ENCODE results near the gene TMEM130. TPM values are rescaled to one million over a fixed set of nuclear protein-coding genes. Genes with fewer than 3 reads are reported as not detected.
"Not testable (repeated sequence)": the region's sequence is repeated elsewhere in the genome, so short reads cannot be mapped to it uniquely, and the experiment has no call there.

Gene TMEM130
- total RNA-seq, 1 donor from 2014 or later = 0.61 TPM

DNA sequence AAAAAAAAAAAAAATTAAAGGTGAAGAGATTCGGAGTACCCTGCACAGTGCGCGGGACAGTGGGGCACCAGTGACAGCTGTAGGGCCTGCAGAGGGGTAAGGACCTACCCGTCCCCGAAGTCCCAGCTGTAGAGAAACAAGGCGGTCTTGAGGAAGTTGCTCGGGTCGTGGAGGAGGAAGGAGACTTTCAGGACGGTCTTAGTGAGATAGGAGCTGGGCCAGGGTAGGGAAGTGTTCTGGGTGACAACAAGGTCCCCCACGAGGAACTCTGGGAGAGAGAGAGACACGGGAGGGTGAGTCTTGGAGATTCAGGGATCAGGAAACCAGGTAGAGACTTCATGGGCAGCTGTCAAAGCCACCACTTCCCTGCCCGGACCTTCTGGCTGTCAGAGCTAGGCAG, 9.7 kb downstream of the TMEM130 start:
- Mint-ChIP-seq H3K27ac (ENCODE audit: unreplicated experiment) (peak overlapping the region; percentile 12), H3K9me3 (no peaks in the 10 kb centered on the region), H3K4me3 (no peak overlapping the region), H3K27me3 (ENCODE audit: low read depth) (peaks cover 30% of the 10 kb centered on the region), H3K4me1 (no peaks in the 10 kb centered on the region), H3K36me3 (ENCODE audit: low read depth) (no peaks in the 10 kb centered on the region)
- TF ChIP-seq, protein P1, sequence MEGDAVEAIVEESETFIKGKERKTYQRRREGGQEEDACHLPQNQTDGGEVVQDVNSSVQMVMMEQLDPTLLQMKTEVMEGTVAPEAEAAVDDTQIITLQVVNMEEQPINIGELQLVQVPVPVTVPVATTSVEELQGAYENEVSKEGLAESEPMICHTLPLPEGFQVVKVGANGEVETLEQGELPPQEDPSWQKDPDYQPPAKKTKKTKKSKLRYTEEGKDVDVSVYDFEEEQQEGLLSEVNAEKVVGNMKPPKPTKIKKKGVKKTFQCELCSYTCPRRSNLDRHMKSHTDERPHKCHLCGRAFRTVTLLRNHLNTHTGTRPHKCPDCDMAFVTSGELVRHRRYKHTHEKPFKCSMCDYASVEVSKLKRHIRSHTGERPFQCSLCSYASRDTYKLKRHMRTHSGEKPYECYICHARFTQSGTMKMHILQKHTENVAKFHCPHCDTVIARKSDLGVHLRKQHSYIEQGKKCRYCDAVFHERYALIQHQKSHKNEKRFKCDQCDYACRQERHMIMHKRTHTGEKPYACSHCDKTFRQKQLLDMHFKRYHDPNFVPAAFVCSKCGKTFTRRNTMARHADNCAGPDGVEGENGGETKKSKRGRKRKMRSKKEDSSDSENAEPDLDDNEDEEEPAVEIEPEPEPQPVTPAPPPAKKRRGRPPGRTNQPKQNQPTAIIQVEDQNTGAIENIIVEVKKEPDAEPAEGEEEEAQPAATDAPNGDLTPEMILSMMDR (conservative IDR thresholded peaks at IDR 0.05) = no peak
- no peak for DNase-seq (ENCODE audit: low read depth, low spot score)

DNA sequence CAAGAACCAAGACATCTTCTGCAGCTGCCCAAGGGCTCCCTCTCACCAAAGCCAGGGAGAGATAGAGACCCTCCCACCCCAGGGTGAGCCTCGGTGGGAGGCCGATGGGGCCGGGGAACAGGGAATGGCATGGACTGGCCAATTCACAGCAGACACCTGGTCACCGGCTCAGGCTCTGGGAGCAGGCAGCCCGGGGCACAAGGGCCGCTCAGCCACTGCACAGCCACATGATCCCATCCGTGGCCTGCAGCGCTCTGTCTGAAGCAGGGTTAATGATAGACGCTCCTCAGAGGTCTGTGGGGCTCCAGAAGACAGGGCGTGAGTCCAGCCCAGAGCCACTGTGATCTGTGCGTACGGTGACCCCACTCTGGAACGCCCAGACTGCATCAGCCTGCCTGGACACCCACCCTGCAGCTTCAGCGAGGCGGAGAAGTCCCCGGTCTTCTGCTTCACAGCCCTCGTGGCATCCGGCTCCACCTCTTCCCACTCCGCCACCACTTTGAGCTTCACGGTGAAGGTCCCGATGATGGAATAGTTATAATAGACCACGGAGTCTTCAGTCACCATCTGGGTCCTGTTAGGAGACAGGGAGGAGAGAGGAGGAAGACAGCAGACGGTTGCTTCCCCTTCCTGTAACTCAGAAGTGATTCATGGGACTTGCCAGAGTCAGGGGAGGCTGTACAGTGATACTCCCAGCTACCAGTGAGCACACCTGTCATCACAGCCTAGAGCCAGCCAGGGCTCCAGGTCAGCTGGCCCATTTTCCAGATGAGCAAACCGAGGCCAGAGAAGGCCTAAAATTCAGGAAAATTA, 14.0 kb downstream of the TMEM130 start:
- Mint-ChIP-seq H3K36me3 (ENCODE audit: low read depth) (no peaks in the 10 kb centered on the region), H3K4me1 (peaks cover 6% of the 10 kb centered on the region), H3K4me3 (no peak overlapping the region), H3K27me3 (ENCODE audit: low read depth) (peaks cover 17% of the 10 kb centered on the region), H3K9me3 (no peaks in the 10 kb centered on the region), H3K27ac (ENCODE audit: unreplicated experiment) (peak overlapping the region; percentile 62)
- TF ChIP-seq, protein P1 (conservative IDR thresholded peaks at IDR 0.05) = no peak
- DNase-seq (ENCODE audit: low read depth, low spot score) = no peak

DNA sequence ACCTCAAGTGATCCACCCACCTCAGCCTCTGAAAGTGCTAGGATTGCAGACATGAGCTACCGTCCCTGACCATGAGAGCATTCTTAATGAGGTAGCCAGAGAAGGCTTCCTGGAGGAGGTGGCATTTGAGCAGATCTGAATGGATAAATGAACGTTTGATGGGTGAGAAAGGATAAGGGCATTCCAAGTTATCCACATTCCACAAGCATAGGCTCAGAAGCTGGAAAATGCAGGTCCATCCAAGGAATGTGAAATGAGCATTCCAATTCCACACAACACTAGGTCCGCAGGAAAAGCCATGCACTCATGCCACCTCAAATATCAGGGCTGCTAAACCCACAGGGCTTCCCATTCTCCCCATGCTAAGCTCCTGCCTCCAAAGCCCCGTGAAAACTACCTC, 17.0 kb downstream of the TMEM130 start:
- H3K4me1 Mint-ChIP-seq = peaks cover 6% of the 10 kb centered on the region
- no peak for DNase-seq (ENCODE audit: low read depth, low spot score)
- H3K4me3 Mint-ChIP-seq = no peak overlapping the region
- no peak overlapping the region for H3K27ac Mint-ChIP-seq (ENCODE audit: unreplicated experiment)
- H3K27me3 Mint-ChIP-seq (ENCODE audit: low read depth) = peaks cover 6% of the 10 kb centered on the region
- TF ChIP-seq, protein P1 (conservative IDR thresholded peaks at IDR 0.05) = no peak
- no peaks in the 10 kb centered on the region for H3K9me3 Mint-ChIP-seq
- H3K36me3 Mint-ChIP-seq (ENCODE audit: low read depth) = no peaks in the 10 kb centered on the region

DNA sequence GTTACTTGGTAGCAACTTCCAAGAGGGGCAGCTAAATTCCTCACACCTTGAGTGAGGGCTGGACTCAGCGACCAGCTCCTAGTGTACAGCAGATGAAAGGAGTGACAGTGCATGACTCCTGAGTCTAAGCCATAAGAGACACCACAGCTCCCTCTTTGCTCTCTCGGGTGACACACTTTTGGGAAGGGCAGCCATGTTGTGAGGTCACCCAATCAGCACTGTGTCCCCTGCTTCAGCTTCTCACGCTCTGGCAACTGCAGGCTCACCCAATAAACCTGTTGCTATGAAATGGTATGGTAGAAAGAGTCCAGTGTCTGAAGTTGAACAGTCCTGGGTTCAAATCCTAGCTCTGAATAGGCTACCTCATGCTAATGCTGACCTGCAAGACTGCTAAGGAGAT, 20.9 kb downstream of the TMEM130 start:
- Mint-ChIP-seq H3K36me3 (ENCODE audit: low read depth) (no peaks in the 10 kb centered on the region), H3K4me3 (no peak overlapping the region), H3K4me1 (peaks cover 17% of the 10 kb centered on the region), H3K27ac (ENCODE audit: unreplicated experiment) (no peak overlapping the region), H3K27me3 (ENCODE audit: low read depth) (peaks cover 2% of the 10 kb centered on the region), H3K9me3 (no peaks in the 10 kb centered on the region)
- TF ChIP-seq, protein P1 (conservative IDR thresholded peaks at IDR 0.05) = no peak
- no peak for DNase-seq (ENCODE audit: low read depth, low spot score)

DNA sequence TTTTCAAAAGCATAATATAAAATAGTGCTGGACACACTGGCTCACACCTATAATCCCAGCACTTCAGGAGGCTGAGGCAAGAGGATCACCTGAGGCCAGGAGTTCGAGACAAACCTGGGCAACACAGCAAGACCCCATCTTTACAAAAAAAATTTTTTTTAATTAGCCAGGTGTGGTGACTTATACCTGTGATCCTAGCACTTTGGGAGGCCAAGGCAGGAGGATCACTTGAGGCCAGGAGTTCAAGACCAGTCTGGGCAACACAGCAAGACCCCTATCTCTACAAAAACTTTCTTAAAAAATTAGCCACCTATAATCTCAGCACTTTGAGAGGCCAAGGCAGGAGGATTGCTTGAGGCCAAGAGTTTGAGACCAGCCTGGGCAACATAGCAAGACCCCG, 27.3 kb downstream of the TMEM130 start:
- peaks cover 12% of the 10 kb centered on the region for H3K4me1 Mint-ChIP-seq
- not testable (repeated sequence) for H3K36me3 Mint-ChIP-seq (ENCODE audit: low read depth); H3K27ac Mint-ChIP-seq (ENCODE audit: unreplicated experiment); H3K27me3 Mint-ChIP-seq (ENCODE audit: low read depth); DNase-seq (ENCODE audit: low read depth, low spot score); H3K4me3 Mint-ChIP-seq; H3K9me3 Mint-ChIP-seq

DNA sequence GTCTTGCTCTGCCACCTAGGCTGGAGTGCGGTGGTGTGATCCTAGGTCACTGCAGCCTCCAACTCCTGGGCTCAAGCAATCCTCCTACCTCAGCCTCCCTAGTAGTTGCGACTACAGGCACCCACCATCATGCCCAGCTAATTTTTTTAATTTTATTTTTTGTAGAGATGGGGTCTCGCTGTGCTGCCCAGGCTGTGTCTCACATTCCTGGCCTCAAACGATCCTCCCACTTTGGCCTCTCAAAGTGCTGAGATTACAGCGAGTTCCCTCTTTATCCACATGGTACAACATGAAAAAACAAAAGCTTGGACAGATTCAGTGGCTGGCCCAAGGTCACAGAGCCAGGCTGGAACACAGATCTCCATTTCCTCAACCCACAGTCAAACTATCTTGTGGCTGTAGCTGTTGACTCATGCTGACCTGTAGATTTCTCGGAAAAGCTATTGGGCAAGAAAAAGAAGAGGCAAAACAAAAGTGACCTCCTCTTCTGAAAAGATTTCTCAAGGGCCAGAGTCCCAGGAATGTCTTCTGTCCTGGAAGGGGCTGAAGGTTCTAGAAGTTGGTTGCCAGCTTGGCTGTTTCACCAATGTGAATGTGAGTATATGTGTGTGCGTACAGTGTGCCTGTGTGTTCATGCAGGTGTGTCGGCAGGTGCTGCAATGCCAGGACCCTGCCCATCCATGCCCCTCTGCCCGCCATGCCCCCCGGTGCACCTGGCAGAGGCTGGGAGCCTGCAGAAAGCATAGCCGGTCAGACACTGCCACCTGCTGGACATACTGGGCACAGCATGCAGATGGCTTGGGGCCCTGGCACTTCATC, 28.4 kb downstream of the TMEM130 start:
- Mint-ChIP-seq H3K4me1 (peaks cover 7% of the 10 kb centered on the region), H3K9me3 (no peaks in the 10 kb centered on the region), H3K27ac (ENCODE audit: unreplicated experiment) (no peak overlapping the region), H3K36me3 (ENCODE audit: low read depth) (no peaks in the 10 kb centered on the region), H3K27me3 (ENCODE audit: low read depth) (peaks cover 9% of the 10 kb centered on the region), H3K4me3 (no peak overlapping the region)
- TF ChIP-seq, protein P1 (conservative IDR thresholded peaks at IDR 0.05) = peak; percentile 98
- DNase-seq (ENCODE audit: low read depth, low spot score) = peak; percentile 76

Data from neural crest cell (in vitro differentiated cells).